HepG2 (cell line): ENCODE data around the gene SIAH2. TPM values are rescaled to one million over a fixed set of nuclear protein-coding genes. Genes with fewer than 3 reads are reported as not detected.

Experiments
- CBFB ChIP-seq: sonication (generic); formaldehyde crosslinking; IDR thresholded peaks from 2 replicates; pipeline ENCODE4 v1.4.0; 2020; ENCODE audit warnings: missing genetic modification reagents
- CBX5 ChIP-seq: sonication (generic); formaldehyde crosslinking; IDR thresholded peaks from 2 replicates; pipeline ENCODE4 v1.4.0; 2020; ENCODE audit warnings: missing genetic modification reagents, borderline replicate concordance
- DPF2 ChIP-seq: sonication (generic); formaldehyde crosslinking; IDR thresholded peaks from 2 replicates; pipeline ENCODE4 v1.4.0; 2020; ENCODE audit warnings: mild to moderate bottlenecking, low read depth, missing genetic modification reagents, borderline replicate concordance
- DZIP1 ChIP-seq: sonication (generic); formaldehyde crosslinking; IDR thresholded peaks from 2 replicates; pipeline ENCODE4 v1.5.0; 2020; ENCODE audit warnings: mild to moderate bottlenecking, missing genetic modification reagents
- ERF ChIP-seq: IDR thresholded peaks from 2 replicates; pipeline ENCODE4 v1.6.1; 2018; ENCODE audit warnings: missing biosample characterization, missing genetic modification reagents
- HNF4A ChIP-seq: sonication (generic); formaldehyde crosslinking; IDR thresholded peaks from 2 replicates; pipeline ENCODE4 v1.4.0; 2020; ENCODE audit warnings: missing genetic modification reagents
- HNF4G ChIP-seq, 2 experiments: sonication (generic) in 1 of 2; formaldehyde crosslinking in 1 of 2; IDR thresholded peaks; 2 replicates each; pipeline versions ENCODE4 v1.4.0 to v1.6.1; 2011 to 2020; ENCODE audit warnings: borderline replicate concordance in 2 of 2, low read depth in 2 of 2, mild to moderate bottlenecking in 2 of 2, low read length in 1 of 2, missing genetic modification reagents in 1 of 2, moderate library complexity in 1 of 2
- KDM1A ChIP-seq: IDR thresholded peaks from 2 replicates; pipeline ENCODE4 v1.6.1; 2016; ENCODE audit warnings: missing compliant biosample characterization
- KLF6 ChIP-seq: IDR thresholded peaks from 2 replicates; pipeline ENCODE4 v1.8.0; 2016; ENCODE audit warnings: missing biosample characterization, missing genetic modification reagents
- MAF1 ChIP-seq: sonication (generic); formaldehyde crosslinking; IDR thresholded peaks from 2 replicates; pipeline ENCODE4 v1.5.0; 2020; ENCODE audit warnings: missing genetic modification reagents, borderline replicate concordance
- NAIF1 ChIP-seq: sonication (generic); formaldehyde crosslinking; IDR thresholded peaks from 2 replicates; pipeline ENCODE4 v1.5.0; 2020; ENCODE audit warnings: mild to moderate bottlenecking, missing genetic modification reagents, borderline replicate concordance
- NFATC3 ChIP-seq: sonication (generic); formaldehyde crosslinking; IDR thresholded peaks from 2 replicates; pipeline ENCODE4 v1.5.1; 2020; ENCODE audit warnings: mild to moderate bottlenecking, missing genetic modification reagents
- NPAS2 ChIP-seq: sonication (generic); formaldehyde crosslinking; IDR thresholded peaks from 2 replicates; pipeline ENCODE4 v1.8.0; 2022; ENCODE audit warnings: mild to moderate bottlenecking, missing genetic modification reagents, borderline replicate concordance
- SNAI1 ChIP-seq: sonication (generic); formaldehyde crosslinking; IDR thresholded peaks from 2 replicates; pipeline ENCODE4 v1.5.0; 2020; ENCODE audit warnings: mild to moderate bottlenecking, missing genetic modification reagents, borderline replicate concordance
- TBL1XR1 ChIP-seq: fragments of 150-350 bp; IDR thresholded peaks from 2 replicates; pipeline ENCODE4 v1.6.1; 2014; ENCODE audit warnings: borderline replicate concordance, low read length; ENCODE audit not compliant: partially characterized antibody
- ZFP36L2 ChIP-seq: sonication (generic); formaldehyde crosslinking; IDR thresholded peaks from 2 replicates; pipeline ENCODE4 v1.4.0; 2020; ENCODE audit warnings: missing genetic modification reagents
- ZNF136 ChIP-seq: sonication (generic); formaldehyde crosslinking; IDR thresholded peaks from 2 replicates; pipeline ENCODE4 v1.8.1; 2022; ENCODE audit warnings: low read depth, mild to moderate bottlenecking, moderate library complexity, missing genetic modification reagents
- ZNF230 ChIP-seq: sonication (generic); formaldehyde crosslinking; IDR thresholded peaks from 2 replicates; pipeline ENCODE4 v1.4.0; 2020; ENCODE audit warnings: mild to moderate bottlenecking, missing genetic modification reagents
- ZNF367 ChIP-seq: sonication (generic); formaldehyde crosslinking; IDR thresholded peaks from 2 replicates; pipeline ENCODE4 v1.4.0; 2020; ENCODE audit warnings: missing genetic modification reagents, borderline replicate concordance
- ZNF446 ChIP-seq: sonication (generic); formaldehyde crosslinking; IDR thresholded peaks from 2 replicates; pipeline ENCODE4 v1.5.0; 2020; ENCODE audit warnings: mild to moderate bottlenecking, missing genetic modification reagents
- ZNF501 ChIP-seq: sonication (generic); formaldehyde crosslinking; IDR thresholded peaks from 2 replicates; pipeline ENCODE4 v1.5.1; 2020; ENCODE audit warnings: mild to moderate bottlenecking, moderate library complexity, missing genetic modification reagents
- ZNF564 ChIP-seq: sonication (generic); formaldehyde crosslinking; IDR thresholded peaks from 2 replicates; pipeline ENCODE4 v1.8.1; 2023; ENCODE audit warnings: mild to moderate bottlenecking, missing genetic modification reagents
- ZNF598 ChIP-seq: sonication (generic); formaldehyde crosslinking; IDR thresholded peaks from 2 replicates; pipeline ENCODE4 v1.5.1; 2020; ENCODE audit warnings: mild to moderate bottlenecking, missing genetic modification reagents, borderline replicate concordance
- ZNF816 ChIP-seq: sonication (generic); formaldehyde crosslinking; IDR thresholded peaks from 2 replicates; pipeline ENCODE4 v1.8.0; 2022; ENCODE audit warnings: missing genetic modification reagents, mild to moderate bottlenecking, borderline replicate concordance
- ZSCAN12 ChIP-seq: sonication (generic); formaldehyde crosslinking; IDR thresholded peaks from 2 replicates; pipeline ENCODE4 v1.9.0; 2021; ENCODE audit warnings: mild to moderate bottlenecking, missing genetic modification reagents
- ZSCAN29 ChIP-seq: sonication (generic); formaldehyde crosslinking; conservative IDR thresholded peaks from 2 replicates; pipeline ENCODE4 v1.4.0; 2020; ENCODE audit warnings: mild to moderate bottlenecking, missing genetic modification reagents
- polyA plus RNA-seq, 8 experiments: library from polyadenylated mRNA; depleted of rRNA in 3 of 8; stranded (reverse) in 7 of 8; unstranded in 1 of 8; fragments of >200 nt; fragmentation: Illumina TruSeq in 4 of 8; extraction: Trizol in 4 of 8; gene quantifications; 2 replicates each; pipeline versions ENCODE4 v1.2.1 to v1.2.3, GENCODE V29; 2011 to 2016; ENCODE audit warnings: low read depth in 4 of 8, missing spikeins in 1 of 8, mixed read lengths in 1 of 8; ENCODE audit not compliant: insufficient read depth in 1 of 8
- total RNA-seq, 5 experiments: library from RNA; depleted of rRNA; stranded (reverse); fragments of >200 nt; fragmentation: Illumina TruSeq; extraction: Trizol; gene quantifications; 2 replicates each; pipeline ENCODE4 v1.2.3, GENCODE V29; 2016; ENCODE audit warnings: low read depth in 1 of 5
- TF ChIP-seq, protein P1 (sequence below): IDR thresholded peaks from 2 replicates; pipeline ENCODE4 v1.6.1; 2018; ENCODE audit warnings: missing genetic modification reagents, mild to moderate bottlenecking, missing compliant biosample characterization

SIAH2 gene
- total and polyA plus RNA-seq, 2 of the 13 experiments (the other 11 are each of a cell fraction or from before 2014, with no cell fraction given): 71.8 to 117 TPM

DNA sequence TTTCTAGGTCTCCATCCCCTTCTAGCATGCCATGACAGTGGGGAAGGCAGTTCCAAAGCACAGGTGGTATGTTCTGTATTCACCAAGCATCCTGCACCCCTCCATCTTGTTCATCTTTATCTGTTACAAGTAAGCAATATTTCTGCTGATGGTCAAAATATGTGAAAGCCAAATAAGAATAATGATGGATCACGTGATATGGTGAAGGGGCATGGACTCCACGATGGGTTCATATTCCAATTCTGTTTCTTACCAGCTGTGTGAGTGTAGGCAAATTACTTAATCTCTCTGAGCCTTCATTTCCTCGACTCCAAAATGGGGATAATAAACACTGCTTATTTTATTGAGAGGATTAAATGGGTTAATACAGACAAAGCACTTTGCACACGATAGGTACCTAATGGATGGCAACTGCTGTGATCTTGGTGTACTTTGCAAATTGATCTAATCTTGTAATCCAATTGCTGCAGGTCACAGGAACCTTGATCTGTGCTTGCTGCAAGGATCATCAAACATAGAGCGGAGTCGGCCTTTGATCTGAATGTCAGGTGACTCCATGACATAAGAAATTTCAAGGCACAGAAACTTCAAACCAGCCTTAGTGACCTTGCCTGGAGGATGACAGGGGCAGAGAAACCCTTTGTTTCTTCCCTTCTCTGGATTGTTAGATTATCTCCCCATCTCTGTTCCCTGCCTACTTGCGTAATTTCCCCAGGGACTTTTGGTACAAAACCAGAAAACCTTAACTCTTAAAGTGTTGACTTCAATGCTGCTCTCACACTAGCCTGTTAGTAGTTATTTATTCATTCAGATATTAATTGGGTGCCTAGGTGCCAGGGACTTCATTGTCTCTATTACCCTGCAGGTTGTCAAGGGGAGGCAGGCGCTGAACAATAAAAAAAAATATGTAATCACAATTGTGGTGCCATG, 25.8 kb downstream of the SIAH2 start (continued):
- no peak for TF ChIP-seq DZIP1 (CRISPR knock-in tag)
- TF ChIP-seq ZNF564 (CRISPR knock-in tag): 0 out of 2 replicates have a peak, but pooled peaks have one; percentile 50
- no peak for TF ChIP-seq ZNF230 (CRISPR knock-in tag)
- peak; percentile 96 for TF ChIP-seq HNF4G (IDR thresholded peaks at IDR 0.05; ENCODE audit: borderline replicate concordance, low read depth, low read length)
- peak; percentile 92 for TF ChIP-seq HNF4G (CRISPR knock-in tag; IDR thresholded peaks at IDR 0.05; ENCODE audit: borderline replicate concordance, low read depth)
- no peak for TF ChIP-seq ZNF136
- TF ChIP-seq SNAI1 (CRISPR knock-in tag): no peak
- TF ChIP-seq ZFP36L2: no peak
- TF ChIP-seq ERF (CRISPR knock-in tag): peak; percentile 87
- peak; percentile 71; the same call in 1 of the 2 replicates for TF ChIP-seq KLF6 (CRISPR knock-in tag)
- TF ChIP-seq ZNF598 (CRISPR knock-in tag): no peak
- no peak for TF ChIP-seq ZNF501 (CRISPR knock-in tag)
- peak; percentile 96 for TF ChIP-seq DPF2 (CRISPR knock-in tag)
- no peak for TF ChIP-seq NPAS2
- TF ChIP-seq HNF4A (CRISPR knock-in tag): peak; percentile 98
- no peak for TF ChIP-seq ZNF367 (CRISPR knock-in tag)
- TF ChIP-seq NFATC3: no peak
- TF ChIP-seq CBFB (CRISPR knock-in tag): no peak
- TF ChIP-seq KDM1A (CRISPR knock-in tag): 0 out of 2 replicates have a peak, but pooled peaks have one; percentile 29
- peak; percentile 45; the same call in 1 of the 2 replicates for TF ChIP-seq CBX5 (CRISPR knock-in tag)
- TF ChIP-seq ZSCAN29: no peak
- TF ChIP-seq NAIF1 (CRISPR knock-in tag): peak; percentile 47
- TF ChIP-seq, protein P1, sequence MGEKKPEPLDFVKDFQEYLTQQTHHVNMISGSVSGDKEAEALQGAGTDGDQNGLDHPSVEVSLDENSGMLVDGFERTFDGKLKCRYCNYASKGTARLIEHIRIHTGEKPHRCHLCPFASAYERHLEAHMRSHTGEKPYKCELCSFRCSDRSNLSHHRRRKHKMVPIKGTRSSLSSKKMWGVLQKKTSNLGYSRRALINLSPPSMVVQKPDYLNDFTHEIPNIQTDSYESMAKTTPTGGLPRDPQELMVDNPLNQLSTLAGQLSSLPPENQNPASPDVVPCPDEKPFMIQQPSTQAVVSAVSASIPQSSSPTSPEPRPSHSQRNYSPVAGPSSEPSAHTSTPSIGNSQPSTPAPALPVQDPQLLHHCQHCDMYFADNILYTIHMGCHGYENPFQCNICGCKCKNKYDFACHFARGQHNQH (CRISPR knock-in tag): peak; percentile 79; the same call in 1 of the 2 replicates
- TF ChIP-seq MAF1 (CRISPR knock-in tag): no peak
- TF ChIP-seq ZNF816: no peak
- TF ChIP-seq TBL1XR1: peak; percentile 90
- 0 out of 2 replicates have a peak, but pooled peaks have one; percentile 57 for TF ChIP-seq ZNF446
- TF ChIP-seq ZSCAN12 (CRISPR knock-in tag): no peak
